GM18498 (cell line): Measurements from ENCODE around the gene STAT1.
"Not testable (repeated sequence)": the region's sequence is repeated elsewhere in the genome, so short reads cannot be mapped to it uniquely, and the experiment has no call there.

ENCODE experiments used
- ATAC-seq: cut with Tn5 transposase; IDR thresholded peaks from one replicate; pipeline ENCODE4 v1.9.1; 2021; ENCODE audit warnings: mild to moderate bottlenecking, moderate library complexity; ENCODE audit not compliant: unreplicated experiment

The STAT1 gene

GRCh38 chr2:190965580-190966222 lies 48.3 kb downstream of the STAT1 start:
- no peak for ATAC-seq

GRCh38 chr2:190964170-190964795 lies 49.7 kb downstream of the STAT1 start:
- no peak for ATAC-seq

DNA sequence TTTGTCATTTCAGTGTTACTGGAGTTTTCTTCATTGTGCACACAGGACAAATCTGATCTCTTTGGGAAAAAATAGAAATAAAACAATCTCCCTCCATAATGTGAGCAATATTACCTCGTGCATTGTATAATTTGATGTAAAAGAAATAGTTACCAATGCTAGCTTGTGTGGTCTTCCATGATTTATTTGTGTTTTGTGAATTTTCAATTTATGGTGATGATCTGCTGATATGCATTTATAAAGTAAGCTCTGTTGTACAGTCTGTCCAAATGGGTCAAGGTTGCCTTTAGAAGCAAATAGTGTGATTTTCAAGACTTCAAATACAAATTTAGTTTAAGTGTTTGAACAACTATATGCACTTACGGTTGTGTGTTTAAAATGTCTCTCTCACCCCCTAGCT lies 50.9 kb downstream of the STAT1 start:
- no peak for ATAC-seq

DNA sequence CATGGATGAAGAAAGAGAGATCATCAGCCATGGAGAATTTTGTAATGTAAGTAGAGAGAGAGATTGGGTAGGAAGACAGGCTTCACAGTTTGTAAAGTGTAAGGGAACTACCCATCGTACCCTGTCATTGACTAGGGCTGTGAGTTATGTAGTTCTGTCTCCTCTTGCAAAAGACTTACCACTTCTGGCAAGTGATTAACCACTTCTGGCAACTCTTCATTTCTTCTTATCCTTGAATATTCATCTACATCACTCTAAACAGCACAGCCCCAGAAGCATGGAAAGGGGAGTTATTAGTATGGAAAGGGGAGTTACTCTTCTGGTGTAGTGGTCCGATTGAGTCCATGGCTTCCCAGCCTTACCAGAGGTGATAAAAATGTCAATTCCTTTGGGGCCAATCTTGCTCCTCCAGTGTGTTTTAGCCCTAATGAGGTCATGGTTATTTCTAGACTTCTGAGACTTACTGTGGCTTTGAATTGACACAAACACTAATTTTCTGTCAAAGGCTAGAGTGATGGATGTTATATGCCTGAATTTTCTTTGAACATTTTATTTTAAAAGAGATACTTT lies 52.0 kb downstream of the STAT1 start:
- peak; percentile 46 for ATAC-seq

GRCh38 chr2:190961117-190961516 lies 52.9 kb downstream of the STAT1 start:
- not testable (repeated sequence) for ATAC-seq

GRCh38 chr2:190959911-190960788 lies 53.8 kb downstream of the STAT1 start:
- ATAC-seq: no peak

- ATAC-seq: no peak
These were observed 60.7 kb downstream of the STAT1 start for GRCh38 chr2:190953257-190953656.

GRCh38 chr2:190950566-190950991 lies 63.4 kb downstream of the STAT1 start:
- no peak for ATAC-seq

DNA sequence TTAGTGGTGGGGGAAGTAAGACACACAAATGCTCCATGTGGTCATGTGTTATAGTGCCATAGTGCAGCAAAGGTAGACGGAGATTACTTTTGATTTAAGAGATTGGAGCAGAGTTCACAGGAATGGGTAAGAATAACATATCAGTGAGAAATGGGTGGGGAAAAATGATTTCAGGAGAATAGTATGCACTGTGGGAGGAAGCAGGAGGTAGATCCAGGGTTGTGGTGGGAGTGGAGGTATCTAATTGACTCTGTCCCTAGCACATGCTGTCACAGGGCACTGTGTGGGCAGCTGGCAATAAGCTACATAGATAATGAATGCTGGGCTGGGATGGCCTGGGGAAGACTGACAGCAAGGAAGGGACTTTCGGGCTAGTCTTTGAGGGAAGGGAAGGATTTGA lies 65.3 kb downstream of the STAT1 start:
- no peak for ATAC-seq

DNA sequence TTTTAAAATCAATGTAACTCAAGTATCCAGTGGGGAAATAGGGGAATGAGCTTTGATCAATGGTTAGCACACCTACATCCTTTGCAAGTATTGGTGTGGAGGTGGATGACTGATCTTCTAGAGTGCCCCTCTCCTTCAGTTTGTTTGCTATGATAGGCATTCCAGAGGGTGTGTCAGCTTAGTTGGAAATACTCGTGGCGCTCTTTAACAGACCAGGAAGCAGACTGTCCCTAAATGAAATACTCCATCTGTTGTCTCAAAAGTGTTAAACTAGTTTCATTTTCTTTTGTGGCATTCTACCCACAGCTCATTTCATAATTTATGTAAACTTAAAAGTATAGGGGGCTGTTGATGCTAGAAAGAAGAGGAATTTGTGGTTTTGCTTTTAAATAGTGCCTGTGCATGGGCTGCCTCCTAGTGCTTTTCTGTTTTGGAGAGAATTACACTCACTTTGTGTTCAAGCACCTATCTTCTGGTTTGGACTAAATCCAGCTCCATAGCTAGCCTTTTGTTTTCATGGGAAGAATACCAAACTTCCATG lies 66.2 kb downstream of the STAT1 start:
- ATAC-seq: peak; percentile 64

DNA sequence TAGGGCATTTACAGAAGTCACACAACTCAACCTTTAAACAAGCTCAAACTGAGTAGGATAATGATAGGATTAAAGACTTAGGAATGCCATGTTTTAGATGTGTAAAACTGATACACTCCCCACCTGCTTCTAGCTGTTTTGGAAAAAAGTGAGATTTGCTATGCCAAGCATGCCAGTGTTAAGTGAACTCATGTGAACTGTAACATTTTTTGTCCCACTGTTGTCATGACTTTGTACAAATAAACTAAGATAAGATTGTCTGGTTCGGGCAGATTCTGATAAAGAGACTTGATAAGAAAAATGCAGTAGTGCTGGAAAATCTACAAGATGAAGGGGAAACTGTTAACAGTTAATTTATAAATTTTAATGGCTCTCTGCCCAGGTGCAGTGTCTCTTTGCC lies 66.8 kb downstream of the STAT1 start:
- ATAC-seq: no peak

DNA sequence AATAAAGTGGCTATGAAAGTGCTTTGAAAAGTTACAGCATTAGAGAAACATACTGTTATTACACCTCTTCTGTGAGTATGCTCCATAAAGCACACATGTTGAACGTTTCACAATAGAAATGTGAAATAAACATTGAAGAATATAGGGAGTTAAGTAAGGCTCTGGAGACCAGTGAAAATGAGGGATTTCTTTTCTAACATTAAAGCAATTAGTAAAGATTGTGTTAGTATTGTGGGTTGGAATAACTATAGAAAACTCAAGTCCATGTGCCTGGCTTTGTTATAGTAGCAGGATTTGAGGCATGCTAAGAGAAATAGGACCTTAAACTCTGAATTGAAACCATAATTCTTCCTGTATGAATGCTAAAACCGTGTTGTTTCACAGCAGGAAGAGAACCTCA lies 70.3 kb downstream of the STAT1 start:
- no peak for ATAC-seq

GRCh38 chr2:190942697-190943096 lies 71.3 kb downstream of the STAT1 start:
- ATAC-seq: no peak

- no peak for ATAC-seq
These were observed 72.4 kb downstream of the STAT1 start for GRCh38 chr2:190941571-190941970.

DNA sequence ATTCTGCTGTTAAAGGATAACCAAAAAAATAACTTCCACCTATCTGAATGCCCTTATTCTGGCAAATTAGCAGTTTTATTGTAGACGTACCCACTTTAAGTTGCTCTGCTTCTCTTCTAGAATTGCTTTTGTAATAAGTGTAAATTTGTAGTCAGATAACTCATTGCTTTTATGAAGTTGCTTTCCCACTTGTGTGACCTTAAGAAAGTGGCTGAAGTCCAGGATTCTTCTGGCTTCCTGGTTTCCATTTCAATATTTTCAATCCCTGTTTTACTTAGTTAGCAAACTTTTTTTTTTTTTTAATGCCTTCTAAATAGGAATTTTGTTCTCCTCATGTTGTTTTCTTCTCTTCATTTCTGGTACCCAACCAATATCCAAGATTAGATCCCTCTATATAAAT lies 73.5 kb downstream of the STAT1 start:
- no peak for ATAC-seq

GRCh38 chr2:190938771-190939335 lies 75.1 kb downstream of the STAT1 start:
- no peak for ATAC-seq

GRCh38 chr2:190935054-190935453 lies 78.9 kb downstream of the STAT1 start:
- ATAC-seq: no peak

GRCh38 chr2:190933361-190933760 lies 80.6 kb downstream of the STAT1 start:
- no peak for ATAC-seq

DNA sequence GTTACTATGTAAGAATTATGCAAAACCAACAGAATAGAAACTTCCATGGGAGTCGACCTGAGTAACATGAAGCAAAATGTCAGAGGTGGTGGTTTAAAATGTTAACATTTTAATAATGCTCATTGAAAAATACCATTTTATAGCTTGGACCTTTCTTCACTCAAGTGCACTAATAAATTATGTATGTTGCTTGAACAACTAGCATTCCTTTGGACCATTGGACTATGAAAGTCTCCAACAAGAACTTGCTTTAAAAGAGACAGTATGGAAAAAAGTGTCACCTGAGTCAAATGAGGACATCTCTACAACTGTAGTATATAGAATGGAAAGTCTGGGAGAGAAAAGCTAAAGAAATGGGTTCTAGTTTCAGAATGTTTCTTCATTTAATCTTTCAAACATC lies 81.5 kb downstream of the STAT1 start:
- no peak for ATAC-seq

DNA sequence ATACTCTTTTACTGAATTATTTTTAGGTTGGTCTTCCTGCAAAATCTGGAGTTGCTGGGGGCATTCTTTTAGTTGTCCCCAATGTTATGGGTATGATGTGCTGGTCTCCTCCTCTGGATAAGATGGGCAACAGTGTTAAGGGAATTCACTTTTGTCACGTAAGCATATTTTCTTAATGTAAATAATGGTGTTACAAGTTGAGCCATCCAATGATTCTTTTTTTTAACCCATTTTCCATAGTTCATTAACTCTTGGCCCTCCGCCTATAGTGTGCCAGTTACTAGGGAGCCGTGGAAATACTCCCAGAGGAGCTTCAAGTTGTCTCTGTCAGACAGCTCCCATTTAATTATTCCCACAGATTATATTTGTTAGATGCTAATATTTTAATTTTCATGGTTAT lies 83.6 kb downstream of the STAT1 start:
- ATAC-seq: no peak

- no peak for ATAC-seq
These were observed 84.1 kb downstream of the STAT1 start for GRCh38 chr2:190929919-190930318.
